ENCODE data around the gene MOAP1. TPM values are rescaled to one million over a fixed set of nuclear protein-coding genes. Genes with fewer than 3 reads are reported as not detected.

Gene MOAP1
- total RNA-seq, 1 experiment from 2014 or later, result 9.3 TPM

DNA sequence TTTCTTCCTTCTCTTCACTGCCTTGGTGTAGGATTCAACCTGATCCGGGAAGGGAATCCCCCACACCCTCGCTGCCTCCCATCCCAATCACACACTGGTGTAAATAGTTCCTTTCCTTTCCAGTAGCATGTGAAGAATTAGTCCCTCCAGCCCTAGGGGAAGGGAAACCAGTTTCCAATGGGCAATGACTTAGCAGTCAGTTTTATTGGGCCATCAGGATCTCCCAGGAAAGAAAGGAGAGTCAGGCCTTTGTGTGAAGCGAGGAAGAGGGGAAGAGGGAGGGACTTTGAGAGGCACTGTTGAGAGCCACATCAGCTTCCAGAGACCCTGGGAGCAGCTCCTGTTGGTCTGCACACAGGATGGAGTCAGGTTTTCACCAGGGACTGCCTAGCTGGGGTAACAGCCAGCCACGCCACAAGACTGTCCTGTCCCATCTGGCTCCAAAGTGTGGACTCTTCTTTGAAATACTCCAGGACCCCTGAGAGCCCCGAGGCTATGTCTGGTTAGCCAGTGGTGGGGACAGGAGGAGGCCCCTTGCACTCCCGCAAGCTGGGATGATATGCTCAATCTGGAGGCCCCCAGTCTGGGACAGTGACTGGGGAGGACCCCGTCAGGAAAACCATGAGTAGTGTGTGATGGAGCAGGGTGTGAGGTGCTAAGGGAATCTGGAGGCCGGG lies 27.9 kb downstream of the MOAP1 start:
- Histone ChIP-seq H3K4me1 (replicated peaks; ENCODE audit: insufficient read depth) (peaks cover 7% of the 10 kb centered on the region; the same call in 1 of the 2 replicates), H3K4me2 (no peak overlapping the region), H3K79me2 (ENCODE audit: low read depth) (no peaks in the 10 kb centered on the region), H3K36me3 (ENCODE audit: low read depth) (no peaks in the 10 kb centered on the region), H3K9me2 (ENCODE audit: insufficient read depth) (no peaks in the 10 kb centered on the region), H3K27me3 (ENCODE audit: insufficient read depth, low read depth) (no peaks in the 10 kb centered on the region), H3K9me3 (ENCODE audit: insufficient read depth, low read depth) (no peaks in the 10 kb centered on the region), H3K4me3 (no peak overlapping the region), H4K20me1 (ENCODE audit: insufficient read depth) (no peaks in the 10 kb centered on the region), H2AFZ (no peak overlapping the region), H3F3A (ENCODE audit: insufficient read depth, low read depth) (no peaks in the 10 kb centered on the region), H3K27ac (no peak overlapping the region)
- intact Hi-C loops (cut with micrococcal nuclease; ENCODE audit: unreplicated experiment), result no loop called here
- CTCF ChIA-PET, result interaction anchor here (0.7 kb wide), 1 partner anchor 511 kb away, joined by 6 read pairs; no protein-coding TSS in a partner anchor
- BruUV-seq (replicated peaks), result no TSS peak
- DNase-seq, result no peak
- POLR2A ChIA-PET (ENCODE audit: unreplicated experiment), result no interaction called here
- no peak for TF ChIP-seq CTCF (conservative IDR thresholded peaks at IDR 0.05)
- TF ChIP-seq EZH2 (IDR thresholded peaks at IDR 0.05; ENCODE audit: low read depth), result no peak

DNA sequence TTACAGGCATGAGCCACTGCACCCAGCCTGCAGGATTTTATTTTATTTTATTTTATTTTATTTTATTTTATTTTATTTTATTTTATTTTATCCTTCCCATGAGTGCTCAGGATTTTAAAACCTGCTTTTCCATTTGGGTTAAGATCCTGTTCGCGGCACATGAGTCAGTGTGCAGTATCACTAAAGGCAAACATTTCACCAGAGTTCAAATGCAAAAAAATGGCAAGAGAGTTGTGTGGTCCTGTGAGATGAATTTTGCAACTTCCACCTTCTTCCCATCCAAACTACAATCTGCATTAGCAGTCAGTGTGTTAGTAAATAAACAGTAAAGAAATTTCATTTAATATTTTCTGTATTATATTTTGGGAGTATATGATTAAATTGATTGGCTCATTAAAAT lies 29.0 kb downstream of the MOAP1 start:
- Histone ChIP-seq H3K9me2 (ENCODE audit: insufficient read depth) (no peaks in the 10 kb centered on the region), H3F3A (ENCODE audit: insufficient read depth, low read depth) (no peaks in the 10 kb centered on the region), H3K4me2 (no peak overlapping the region), H3K27me3 (ENCODE audit: insufficient read depth, low read depth) (no peaks in the 10 kb centered on the region), H2AFZ (no peak overlapping the region), H3K36me3 (ENCODE audit: low read depth) (no peaks in the 10 kb centered on the region), H3K4me3 (no peak overlapping the region), H3K27ac (no peak overlapping the region), H3K79me2 (ENCODE audit: low read depth) (no peaks in the 10 kb centered on the region), H4K20me1 (ENCODE audit: insufficient read depth) (no peaks in the 10 kb centered on the region), H3K4me1 (replicated peaks; ENCODE audit: insufficient read depth) (peaks cover 15% of the 10 kb centered on the region; the same call in 1 of the 2 replicates), H3K9me3 (ENCODE audit: insufficient read depth, low read depth) (no peaks in the 10 kb centered on the region)
- BruUV-seq (replicated peaks), result no TSS peak
- DNase-seq, result peak in 1 of 2 experiments; percentile 52
- POLR2A ChIA-PET (ENCODE audit: unreplicated experiment), result no interaction called here
- CTCF ChIA-PET, result no interaction called here
- intact Hi-C loops (cut with micrococcal nuclease; ENCODE audit: unreplicated experiment), result no loop called here
- no peak for TF ChIP-seq EZH2 (IDR thresholded peaks at IDR 0.05; ENCODE audit: low read depth)
- TF ChIP-seq CTCF (conservative IDR thresholded peaks at IDR 0.05), result no peak

GRCh38 chr14:93153121-93153520 lies 31.6 kb downstream of the MOAP1 start:
- DNase-seq, result no peak
- Histone ChIP-seq H3K27ac (no peak overlapping the region), H3K9me3 (ENCODE audit: insufficient read depth, low read depth) (no peaks in the 10 kb centered on the region), H3K79me2 (ENCODE audit: low read depth) (no peaks in the 10 kb centered on the region), H3F3A (ENCODE audit: insufficient read depth, low read depth) (no peaks in the 10 kb centered on the region), H2AFZ (no peak overlapping the region), H3K4me2 (no peak overlapping the region), H3K4me1 (replicated peaks; ENCODE audit: insufficient read depth) (peaks cover 15% of the 10 kb centered on the region; the same call in 1 of the 2 replicates), H3K27me3 (ENCODE audit: insufficient read depth, low read depth) (no peaks in the 10 kb centered on the region), H3K9me2 (ENCODE audit: insufficient read depth) (no peaks in the 10 kb centered on the region), H3K4me3 (no peak overlapping the region), H4K20me1 (ENCODE audit: insufficient read depth) (no peaks in the 10 kb centered on the region), H3K36me3 (ENCODE audit: low read depth) (no peaks in the 10 kb centered on the region)
- POLR2A ChIA-PET (ENCODE audit: unreplicated experiment), result no interaction called here
- CTCF ChIA-PET, result no interaction called here
- TF ChIP-seq CTCF (conservative IDR thresholded peaks at IDR 0.05), result no peak
- no peak for TF ChIP-seq EZH2 (IDR thresholded peaks at IDR 0.05; ENCODE audit: low read depth)
- BruUV-seq (replicated peaks), result no TSS peak
- intact Hi-C loops (cut with micrococcal nuclease; ENCODE audit: unreplicated experiment), result no loop called here

Data from PC-9 (cell line).